Endometrial microvascular endothelial cells (primary cell): ENCODE measurements around the gene HEATR5B. TPM values are rescaled to one million over a fixed set of nuclear protein-coding genes. Genes with fewer than 3 reads are reported as not detected.
"Not testable (repeated sequence)": the region's sequence is repeated elsewhere in the genome, so short reads cannot be mapped to it uniquely, and the experiment has no call there.

Experiments used
- in situ Hi-C: cut with HindIII; loops from 2 replicates; pipeline ENCODE4 v1.10.0; 2017; ENCODE audit warnings: low sequenced_read_pairs, low pct_unique_long_range_greater_than_20kb; ENCODE audit errors: inconsistent ontology term
- total RNA-seq: library from RNA; depleted of rRNA; stranded (reverse); fragments of >200 nt; gene quantifications from one replicate; pipeline ENCODE4 v1.2.3, GENCODE V29; 2015; ENCODE audit errors: inconsistent ontology term

The HEATR5B gene
- total RNA-seq, 1 donor from 2014 or later, result 18.4 TPM

DNA sequence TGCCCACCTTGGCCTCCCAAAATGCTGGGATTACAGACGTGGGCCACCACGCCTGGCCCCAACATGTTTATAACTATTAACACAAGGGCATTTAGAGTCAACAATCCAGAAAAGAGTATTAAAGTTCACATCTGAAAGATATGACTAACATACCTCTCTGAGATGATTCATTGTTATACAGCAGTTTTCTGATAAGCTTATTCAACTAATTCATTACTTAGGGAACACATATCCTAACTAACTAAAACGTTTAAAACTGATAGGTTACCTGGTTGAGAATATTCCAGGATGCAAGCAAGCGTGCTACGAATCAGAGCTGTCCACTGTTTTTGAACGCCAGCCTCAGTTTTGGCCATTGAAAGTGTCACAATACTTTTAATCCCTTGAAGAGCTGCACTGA, 83.9 kb downstream of the HEATR5B start:
- in situ Hi-C loops, result no loop called here

DNA sequence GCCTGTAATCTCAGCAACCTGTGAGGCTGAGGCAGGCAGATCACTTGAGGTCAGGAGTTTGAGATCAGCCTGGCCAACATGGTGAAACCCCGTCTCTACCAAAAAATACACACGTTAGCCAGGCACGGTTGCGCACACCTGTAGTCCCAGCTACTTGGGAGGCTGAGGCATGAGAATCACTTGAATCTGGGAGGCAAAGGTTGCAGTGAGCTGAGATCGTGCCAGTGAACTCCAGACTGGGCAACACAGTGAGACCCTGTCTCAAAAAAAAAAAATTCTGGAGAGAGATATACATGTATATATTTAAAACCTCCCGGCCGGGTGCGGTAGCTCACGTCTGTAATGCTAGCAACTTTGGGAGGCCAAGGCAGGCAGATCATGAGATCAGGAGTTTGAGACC, 84.8 kb downstream of the HEATR5B start:
- in situ Hi-C loops, result not testable (repeated sequence)

GRCh38 chr2:36993841-36994620, 90.1 kb downstream of the HEATR5B start:
- in situ Hi-C loops, result no loop called here

DNA sequence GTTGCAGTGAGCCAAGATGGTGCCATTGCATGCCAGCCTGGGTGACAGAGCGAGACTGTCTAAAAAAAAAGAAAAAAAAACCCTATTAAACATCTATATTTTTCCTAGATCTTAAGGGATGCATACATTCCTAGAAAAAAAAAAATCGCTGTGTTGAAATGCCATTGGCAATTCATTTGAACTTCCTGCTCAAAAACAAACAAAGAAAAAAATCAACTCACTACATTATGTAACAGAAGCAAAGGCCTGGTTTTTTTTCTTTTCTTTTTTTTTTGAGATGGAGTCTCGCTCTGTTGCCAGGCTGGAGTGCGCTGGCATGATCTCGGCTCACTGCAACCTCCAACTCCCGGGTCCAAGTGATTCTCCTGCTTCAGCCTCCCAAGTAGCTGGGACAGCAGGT, 96.2 kb downstream of the HEATR5B start:
- in situ Hi-C loops, result no loop called here

DNA sequence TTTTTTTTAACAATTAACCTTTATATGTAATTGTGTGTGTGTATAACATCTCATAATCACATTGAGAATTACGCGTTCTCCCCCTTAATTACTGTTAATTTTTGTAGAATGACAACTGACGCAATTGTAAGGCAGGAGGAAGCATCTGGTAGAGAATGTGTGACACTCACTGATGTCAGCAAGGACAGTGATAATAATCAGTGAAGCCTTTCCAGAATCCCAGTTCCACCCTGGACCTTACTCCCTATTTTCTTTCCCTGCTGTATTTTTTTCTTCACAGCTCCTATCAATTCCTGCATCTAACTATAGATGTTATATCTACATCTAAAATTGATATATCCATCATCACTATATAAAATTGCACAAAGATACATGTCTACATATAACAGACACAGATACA, 101.7 kb downstream of the HEATR5B start:
- in situ Hi-C loops, result no loop called here

DNA sequence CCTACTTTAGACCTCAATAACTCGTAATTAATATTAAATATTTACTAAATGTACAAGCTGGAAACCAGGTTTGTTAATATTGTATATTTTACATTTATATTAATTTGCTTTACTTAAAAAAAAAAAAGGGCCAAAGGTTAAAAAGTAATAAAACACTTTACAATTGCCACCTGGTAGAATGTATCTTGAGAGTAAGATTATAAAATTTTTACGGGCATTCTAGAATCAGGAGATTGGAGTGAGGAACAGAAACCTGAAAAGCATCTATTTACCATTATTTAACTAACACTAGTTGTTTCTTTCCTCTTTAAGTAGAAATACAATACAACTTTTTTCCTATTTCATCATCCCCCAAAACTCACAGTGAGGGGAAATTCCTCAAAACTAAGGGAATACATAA, 102.3 kb downstream of the HEATR5B start:
- in situ Hi-C loops, result no loop called here

DNA sequence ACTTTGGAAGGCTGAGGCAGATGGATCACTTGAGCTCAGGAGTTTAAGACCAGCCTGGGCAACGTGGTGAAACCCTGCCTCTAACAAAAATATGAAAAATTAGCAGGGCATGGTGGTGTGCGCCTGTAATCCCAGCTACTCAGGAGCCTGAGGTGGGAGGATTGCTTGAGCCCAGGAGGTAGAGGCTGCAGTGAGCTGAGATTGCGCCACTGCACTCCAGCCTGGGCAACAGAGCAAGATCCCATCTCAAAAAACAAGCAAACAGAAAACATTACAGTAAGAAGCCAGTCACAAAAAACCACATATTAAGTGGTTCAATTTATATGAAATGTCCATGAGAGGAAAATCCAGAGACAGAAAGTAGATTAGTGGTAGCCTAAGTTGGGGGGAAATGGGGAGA, 105.2 kb downstream of the HEATR5B start:
- in situ Hi-C loops, result not testable (repeated sequence)

- in situ Hi-C loops, result no loop called here
Observed at GRCh38 chr2:36976065-36976464, 108.1 kb downstream of the HEATR5B start.

- in situ Hi-C loops, result no loop called here
Observed at GRCh38 chr2:36975306-36975705, 108.9 kb downstream of the HEATR5B start.

DNA sequence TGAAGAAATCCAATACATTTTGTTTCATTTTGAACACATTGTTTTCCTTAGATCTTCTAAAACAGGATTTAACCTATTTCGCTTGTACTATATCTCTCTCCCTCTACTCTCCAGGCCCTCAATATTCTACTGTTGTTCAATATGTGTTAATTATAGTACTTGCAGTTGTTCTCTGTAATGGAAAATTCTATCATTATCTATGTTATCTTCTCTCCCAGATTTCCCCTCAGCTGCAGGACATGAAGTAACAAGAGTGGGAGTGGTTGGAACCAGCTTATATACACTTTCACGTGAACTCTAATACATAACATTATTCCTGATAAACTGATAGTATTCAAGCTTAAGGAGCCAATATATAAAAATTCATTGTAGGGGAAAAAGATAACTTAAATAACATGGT, 110.9 kb downstream of the HEATR5B start:
- in situ Hi-C loops, result no loop called here

DNA sequence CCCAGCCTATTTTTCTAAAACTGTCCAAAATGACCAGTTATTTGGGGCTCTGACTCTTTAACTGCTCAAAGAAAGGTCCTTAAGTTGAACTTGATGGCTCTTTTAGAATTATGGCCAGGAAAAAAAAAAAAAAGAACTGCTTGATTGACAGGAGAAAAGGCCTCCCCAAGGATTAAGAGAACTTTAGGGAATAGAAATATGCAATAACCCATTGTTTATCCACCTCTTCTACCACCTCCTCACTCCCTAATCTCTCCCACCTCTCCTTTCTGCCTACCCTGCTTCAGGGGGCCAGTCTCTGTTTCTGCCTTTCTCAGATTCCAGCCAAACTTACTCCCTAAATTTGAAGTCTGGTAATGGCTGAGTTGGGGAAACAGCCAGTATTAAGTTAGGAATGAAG, 112.2 kb downstream of the HEATR5B start:
- in situ Hi-C loops, result no loop called here

DNA sequence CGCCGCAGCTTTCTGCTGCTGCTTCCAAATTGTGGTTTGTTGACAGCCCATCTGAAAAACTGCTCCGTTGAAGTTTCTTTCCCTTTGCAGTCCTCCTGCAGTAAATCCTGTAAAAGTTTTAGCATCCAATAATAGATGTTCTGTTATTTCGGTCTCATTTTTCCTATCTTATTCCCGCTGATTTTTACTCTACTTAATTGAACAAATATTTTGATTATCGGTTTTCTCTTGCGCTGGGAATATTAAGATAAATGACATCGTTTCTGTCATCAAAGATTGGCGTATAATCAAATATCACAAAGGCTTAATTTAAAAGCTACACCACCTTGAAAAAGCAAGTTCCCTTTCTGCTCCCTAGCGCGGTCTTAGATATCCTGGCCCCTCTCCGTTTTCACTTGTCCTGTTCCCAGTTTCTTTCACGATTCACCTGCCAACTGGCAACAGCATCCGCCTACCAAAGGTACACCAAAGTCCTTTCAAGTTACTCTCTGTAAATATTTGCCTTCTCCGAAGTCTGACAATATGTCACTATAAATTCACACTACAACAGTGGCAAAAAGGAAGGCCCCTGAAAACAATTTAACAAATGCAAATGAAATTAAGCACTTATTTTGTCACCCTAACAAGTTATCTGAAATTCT, 116.8 kb downstream of the HEATR5B start:
- in situ Hi-C loops, result no loop called here

GRCh38 chr2:36966370-36967235, 117.6 kb downstream of the HEATR5B start, which contains the start of gene STRN:
TSS of gene STRN (minus strand) at chr2:36966536. CDS start at chr2:36966463, 73 bp downstream.
- in situ Hi-C loops, result no loop called here

- in situ Hi-C loops, result no loop called here
Observed at GRCh38 chr2:36965751-36966369, 118.3 kb downstream of the HEATR5B start.

- in situ Hi-C loops, result no loop called here
Observed at GRCh38 chr2:36965206-36965605, 119.0 kb downstream of the HEATR5B start.

- in situ Hi-C loops, result no loop called here
Observed at GRCh38 chr2:36964496-36965058, 119.6 kb downstream of the HEATR5B start.

DNA sequence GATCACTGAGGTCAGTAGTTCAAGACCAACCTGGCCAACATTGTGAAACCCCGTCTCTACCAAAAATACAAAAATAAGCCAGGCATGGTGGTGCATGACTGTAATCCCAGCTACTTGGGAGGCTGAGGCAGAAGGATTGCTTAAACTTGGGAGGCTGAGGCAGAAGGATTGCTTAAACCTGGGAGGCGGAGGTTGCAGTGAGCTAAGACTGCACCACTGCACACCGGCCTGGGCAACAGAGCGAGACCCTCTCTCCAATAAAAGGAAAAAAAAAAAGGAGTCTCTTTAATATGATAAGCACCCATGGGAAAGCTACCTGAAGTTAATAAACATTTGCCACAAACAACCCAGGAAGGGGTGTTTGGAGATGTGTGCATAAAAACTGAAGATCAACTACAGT, 120.4 kb downstream of the HEATR5B start:
- in situ Hi-C loops, result no loop called here

GRCh38 chr2:36963106-36963505, 121.1 kb downstream of the HEATR5B start:
- in situ Hi-C loops, result no loop called here

GRCh38 chr2:36960773-36961172, 123.4 kb downstream of the HEATR5B start:
- in situ Hi-C loops, result no loop called here
